Pulmonary artery endothelial cell (primary cell): Measurements from ENCODE around the gene LRRC26. TPM values are rescaled to one million over a fixed set of nuclear protein-coding genes. Genes with fewer than 3 reads are reported as not detected.

Experiments used
- DNase-seq: peaks from one replicate; pipeline ENCODE4 v3.0.0-alpha.2; 2011; ENCODE audit warnings: low read depth, low spot score
- total RNA-seq: library from RNA; depleted of rRNA; stranded (reverse); fragments of >200 nt; gene quantifications from 2 replicates; pipeline ENCODE4 v1.2.3, GENCODE V29; 2014

The LRRC26 gene
- total RNA-seq, 1 donor from 2014 or later, result not detected

- no peak for DNase-seq
Measured at GRCh38 chr9:137156567-137157375, 13.1 kb downstream of the LRRC26 start.

- DNase-seq, result no peak
Measured at GRCh38 chr9:137152844-137153405, 16.9 kb downstream of the LRRC26 start.

GRCh38 chr9:137150617-137151457 lies 19.0 kb downstream of the LRRC26 start:
- no peak for DNase-seq

- no peak for DNase-seq
Measured at GRCh38 chr9:137149942-137150616, 19.8 kb downstream of the LRRC26 start.

GRCh38 chr9:137149363-137149762 lies 20.5 kb downstream of the LRRC26 start:
- no peak for DNase-seq

- no peak for DNase-seq
Measured at GRCh38 chr9:137148661-137149060, 21.2 kb downstream of the LRRC26 start.

GRCh38 chr9:137148242-137148641 lies 21.6 kb downstream of the LRRC26 start:
- DNase-seq, result no peak

GRCh38 chr9:137147793-137148160 lies 22.1 kb downstream of the LRRC26 start:
- no peak for DNase-seq

GRCh38 chr9:137147091-137147792 lies 22.6 kb downstream of the LRRC26 start:
- DNase-seq, result no peak

GRCh38 chr9:137146527-137146918 lies 23.3 kb downstream of the LRRC26 start:
- no peak for DNase-seq

GRCh38 chr9:137145731-137146526 lies 23.9 kb downstream of the LRRC26 start:
- DNase-seq, result no peak

GRCh38 chr9:137143459-137143858 lies 26.4 kb downstream of the LRRC26 start:
- no peak for DNase-seq

- no peak for DNase-seq
Measured at GRCh38 chr9:137141976-137142936, 27.6 kb downstream of the LRRC26 start.

GRCh38 chr9:137141050-137141810 lies 28.6 kb downstream of the LRRC26 start:
- no peak for DNase-seq

GRCh38 chr9:137140151-137141012 lies 29.5 kb downstream of the LRRC26 start:
- DNase-seq, result no peak

GRCh38 chr9:137139468-137140150 lies 30.2 kb downstream of the LRRC26 start:
- DNase-seq, result no peak
